Endothelial cell of umbilical vein (primary cell): ENCODE measurements around the gene TSC22D1. TPM values are rescaled to one million over a fixed set of nuclear protein-coding genes. Genes with fewer than 3 reads are reported as not detected.

Experiments
- BruUV-seq: library from RNA; stranded (reverse); fragments of 400-500 nt; replicated peaks from 2 replicates; lab custom pipeline; 2021; lab: Mats Ljungman, UMichigan
- CTCF ChIA-PET: fragments of 300-600, 350-600 bp; sonication (Branson Sonifier 250); formaldehyde crosslinking; loops from one replicate; lab custom pipeline; 2021; ENCODE audit warnings: antibody characterized with exemption, inconsistent platforms; lab: Charles Lee
- POLR2A ChIA-PET: fragments of 300-600, 350-600 bp; sonication (Branson Sonifier 250); formaldehyde crosslinking; loops from one replicate; lab custom pipeline; 2021; ENCODE audit warnings: antibody characterized with exemption, inconsistent platforms; lab: Charles Lee
- DNase-seq: peaks from one replicate; pipeline ENCODE4 v3.0.0-alpha.2; 2011; ENCODE audit warnings: low read depth, low spot score
- FAIRE-seq: peaks from 2 replicates; lab custom pipeline; 2011; peaks lifted over from hg19 to GRCh38; lab: Jason Lieb, UNC
- H2AFZ ChIP-seq: 2 replicates; pipeline ENCODE4 v1.6.0; 2012; ENCODE audit warnings: low read depth, low read length, control low read depth, inconsistent platforms
- H3K27ac ChIP-seq: 2 replicates; pipeline ENCODE4 v1.5.1; 2011; ENCODE audit warnings: low read depth, mild to moderate bottlenecking, control low read depth, low read length, moderate library complexity; ENCODE audit not compliant: insufficient read depth
- H3K27me3 ChIP-seq, 2 experiments: 2 replicates each; pipeline versions ENCODE4 v1.6.0 to v1.6.1; 2011; ENCODE audit warnings: low read length in 2 of 2, mixed read lengths in 1 of 2; ENCODE audit not compliant: control insufficient read depth in 2 of 2, insufficient read depth in 2 of 2
- H3K36me3 ChIP-seq, 2 experiments: 2 replicates in 1 of 2; 3 replicates in 1 of 2; pipeline ENCODE4 v1.5.1; 2011; ENCODE audit warnings: low read length in 2 of 2, mild to moderate bottlenecking in 1 of 2, moderate library complexity in 1 of 2; ENCODE audit not compliant: control insufficient read depth in 2 of 2, insufficient read depth in 2 of 2; ENCODE audit errors: extremely low read depth in 1 of 2
- H3K4me1 ChIP-seq: 3 replicates; pipeline ENCODE4 v1.5.1; 2011; ENCODE audit warnings: mild to moderate bottlenecking, low read length; ENCODE audit not compliant: control insufficient read depth, insufficient read depth; ENCODE audit errors: extremely low read depth
- H3K4me2 ChIP-seq: 2 replicates; pipeline ENCODE4 v1.6.1; 2011; ENCODE audit warnings: low read length, control low read depth, mixed read lengths; ENCODE audit not compliant: insufficient read depth
- H3K4me3 ChIP-seq, 3 experiments: fragments of 200-600 bp in 1 of 3; sonication (generic), shearing (Covaris generic) in 1 of 3; replicated peaks in 1 of 3; 2 replicates each; pipeline ENCODE4 v1.5.1; 2011 to 2016; ENCODE audit warnings: control low read depth in 3 of 3, low read length in 3 of 3, mild to moderate bottlenecking in 2 of 3, inconsistent platforms in 1 of 3, low read depth in 1 of 3, moderate library complexity in 1 of 3; ENCODE audit not compliant: insufficient read depth in 1 of 3
- H3K79me2 ChIP-seq: 2 replicates; pipeline ENCODE4 v1.6.0; 2012; ENCODE audit warnings: low read length, inconsistent platforms; ENCODE audit not compliant: control insufficient read depth, insufficient read depth
- H3K9ac ChIP-seq: replicated peaks from 2 replicates; pipeline ENCODE3; 2011; ENCODE audit warnings: low read length, control low read depth; ENCODE audit not compliant: insufficient read depth; ENCODE audit errors: extremely low read depth
- H3K9me1 ChIP-seq: replicated peaks from 3 replicates; pipeline ENCODE4 v1.6.0; 2011; ENCODE audit warnings: mild to moderate bottlenecking, low read length; ENCODE audit not compliant: control insufficient read depth, insufficient read depth; ENCODE audit errors: extremely low read depth
- H3K9me3 ChIP-seq: replicated peaks from 2 replicates; pipeline ENCODE4 v1.5.1; 2012; ENCODE audit warnings: low read length, inconsistent platforms; ENCODE audit not compliant: control insufficient read depth, insufficient read depth
- H4K20me1 ChIP-seq: replicated peaks from 2 replicates; pipeline ENCODE3; 2011; ENCODE audit warnings: mild to moderate bottlenecking, low read length; ENCODE audit not compliant: control insufficient read depth, insufficient read depth; ENCODE audit errors: extremely low read depth
- EZH2 ChIP-seq: IDR thresholded peaks from 2 replicates; pipeline ENCODE4 v1.6.1; 2012; ENCODE audit warnings: borderline replicate concordance, low read depth, mild to moderate bottlenecking, moderate library complexity, low read length, inconsistent platforms; ENCODE audit not compliant: severe bottlenecking
- FOS ChIP-seq: IDR thresholded peaks from 2 replicates; pipeline ENCODE4 v1.6.1; 2011; ENCODE audit warnings: mild to moderate bottlenecking, low read length, moderate library complexity, borderline replicate concordance; ENCODE audit not compliant: insufficient read depth
- GATA2 ChIP-seq: IDR thresholded peaks from 2 replicates; pipeline ENCODE4 v1.7.0; 2011; ENCODE audit warnings: low read depth, mild to moderate bottlenecking, moderate library complexity, mixed read lengths, low read length; ENCODE audit not compliant: insufficient read length, insufficient read depth
- JUN ChIP-seq: IDR thresholded peaks from 2 replicates; pipeline ENCODE4 v1.6.1; 2011; ENCODE audit warnings: borderline replicate concordance, low read depth; ENCODE audit not compliant: insufficient read length, insufficient read depth
- MYC ChIP-seq: IDR thresholded peaks from one replicate; pipeline ENCODE4 v1.6.1; 2011; ENCODE audit warnings: mild to moderate bottlenecking, low read depth, low read length
- POLR2A ChIP-seq: IDR thresholded peaks from 2 replicates; pipeline ENCODE4 v1.6.1; 2012; ENCODE audit warnings: low read depth, mild to moderate bottlenecking, control low read depth, low read length
- POLR2AphosphoS5 ChIP-seq: IDR thresholded peaks from 2 replicates; pipeline ENCODE4 v1.6.1; 2012; ENCODE audit warnings: low read depth, mild to moderate bottlenecking, control low read depth, low read length, moderate library complexity; ENCODE audit not compliant: insufficient read depth
- dilution Hi-C: fragments of 300-500 bp; cut with MboI; formaldehyde crosslinking; loops from one replicate; pipeline ENCODE4 v1.15.0; 2019; ENCODE audit warnings: low sequenced_read_pairs; ENCODE audit not compliant: extremely low pct_ligation_motif_present
- intact Hi-C: fragments of 100-400 bp; cut with micrococcal nuclease; formaldehyde crosslinking; loops from one replicate; pipeline ENCODE4 v1.10.0; 2022
- polyA plus RNA-seq, 4 experiments: library from polyadenylated mRNA; depleted of rRNA in 3 of 4; stranded (reverse) in 3 of 4; unstranded in 1 of 4; fragments of >200 nt; gene quantifications; 2 replicates each; pipeline versions ENCODE4 v1.2.1 to v1.2.3, GENCODE V29; 2011 to 2012; ENCODE audit warnings: missing spikeins in 1 of 4
- total RNA-seq: library from RNA; stranded (reverse); gene quantifications from 2 replicates; pipeline ENCODE4 v1.2.3, GENCODE V29; 2021
- TF ChIP-seq, protein P1 (sequence below), 2 donors: IDR thresholded peaks; 1 replicate in 1 of 2; 2 replicates in 1 of 2; pipeline ENCODE4 v1.5.1; 2011; ENCODE audit warnings: low read length in 2 of 2, mild to moderate bottlenecking in 2 of 2, moderate library complexity in 2 of 2, control low read depth in 1 of 2, inconsistent platforms in 1 of 2, low read depth in 1 of 2; ENCODE audit not compliant: insufficient read depth in 1 of 2; ENCODE audit errors: extremely low read depth in 1 of 2
- TF ChIP-seq, protein P2 (sequence below): IDR thresholded peaks from 2 replicates; pipeline ENCODE4 v1.6.1; 2011; ENCODE audit not compliant: insufficient read depth, insufficient read length

Gene TSC22D1
- total and polyA plus RNA-seq, 2 donors (not counting 3 experiments of a cell fraction or from before 2014, with no cell fraction given): 47.7 to 51.8 TPM

DNA sequence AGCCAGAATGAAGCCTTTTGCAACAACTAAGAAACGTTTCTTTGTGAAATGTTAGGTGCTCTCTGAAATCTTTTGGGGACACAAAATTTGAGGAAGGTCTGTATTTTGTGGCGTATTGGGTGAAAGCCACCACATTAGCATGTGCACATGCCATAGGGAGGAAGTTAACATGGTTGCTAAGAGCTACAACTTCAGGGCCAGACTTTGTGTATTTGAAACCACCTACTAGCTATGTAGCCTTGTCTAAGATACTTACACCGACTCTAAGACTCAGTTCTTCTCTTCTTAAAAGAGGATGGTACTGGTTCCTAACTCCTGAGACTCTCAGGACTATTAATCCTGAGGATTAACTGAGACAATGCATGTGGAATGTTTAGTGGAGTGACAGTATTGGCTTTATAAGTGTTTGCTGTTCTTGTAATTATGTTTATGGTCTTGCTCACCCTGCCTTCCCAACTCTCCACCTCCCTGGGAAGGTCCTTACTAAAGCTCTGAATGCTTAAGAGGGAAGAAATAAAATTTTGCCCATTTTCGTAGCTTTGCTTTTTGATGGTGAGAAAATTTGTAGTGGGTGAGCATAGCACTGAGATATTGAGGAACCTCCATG, 187.0 kb downstream of the TSC22D1 start:
- no peaks in the 10 kb centered on the region for H4K20me1 ChIP-seq
- no peak overlapping the region for H3K4me3 ChIP-seq
- FAIRE-seq (no peak), DNase-seq (no peak)
- H3K9ac ChIP-seq: no peak overlapping the region
- H3K36me3 ChIP-seq: no peaks in the 10 kb centered on the region
- no peaks in the 10 kb centered on the region for H3K9me1 ChIP-seq
- dilution Hi-C loops (no loop called here), intact Hi-C loops (no loop called here)
- H3K27me3 ChIP-seq: no peaks in the 10 kb centered on the region
- BruUV-seq: no TSS peak
- TF ChIP-seq, protein P1, sequence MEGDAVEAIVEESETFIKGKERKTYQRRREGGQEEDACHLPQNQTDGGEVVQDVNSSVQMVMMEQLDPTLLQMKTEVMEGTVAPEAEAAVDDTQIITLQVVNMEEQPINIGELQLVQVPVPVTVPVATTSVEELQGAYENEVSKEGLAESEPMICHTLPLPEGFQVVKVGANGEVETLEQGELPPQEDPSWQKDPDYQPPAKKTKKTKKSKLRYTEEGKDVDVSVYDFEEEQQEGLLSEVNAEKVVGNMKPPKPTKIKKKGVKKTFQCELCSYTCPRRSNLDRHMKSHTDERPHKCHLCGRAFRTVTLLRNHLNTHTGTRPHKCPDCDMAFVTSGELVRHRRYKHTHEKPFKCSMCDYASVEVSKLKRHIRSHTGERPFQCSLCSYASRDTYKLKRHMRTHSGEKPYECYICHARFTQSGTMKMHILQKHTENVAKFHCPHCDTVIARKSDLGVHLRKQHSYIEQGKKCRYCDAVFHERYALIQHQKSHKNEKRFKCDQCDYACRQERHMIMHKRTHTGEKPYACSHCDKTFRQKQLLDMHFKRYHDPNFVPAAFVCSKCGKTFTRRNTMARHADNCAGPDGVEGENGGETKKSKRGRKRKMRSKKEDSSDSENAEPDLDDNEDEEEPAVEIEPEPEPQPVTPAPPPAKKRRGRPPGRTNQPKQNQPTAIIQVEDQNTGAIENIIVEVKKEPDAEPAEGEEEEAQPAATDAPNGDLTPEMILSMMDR (IDR thresholded peaks at IDR 0.05; ENCODE audit: extremely low read depth in 1 of 2, insufficient read depth in 1 of 2, low read depth in 1 of 2, low read length in 2 of 2): no peak
- no peak for TF ChIP-seq GATA2
- no peak for TF ChIP-seq FOS
- no peak for TF ChIP-seq MYC
- no peak for TF ChIP-seq JUN
- no peak for TF ChIP-seq EZH2
- no peak for TF ChIP-seq POLR2A
- TF ChIP-seq POLR2AphosphoS5: no peak
- TF ChIP-seq, protein P2, sequence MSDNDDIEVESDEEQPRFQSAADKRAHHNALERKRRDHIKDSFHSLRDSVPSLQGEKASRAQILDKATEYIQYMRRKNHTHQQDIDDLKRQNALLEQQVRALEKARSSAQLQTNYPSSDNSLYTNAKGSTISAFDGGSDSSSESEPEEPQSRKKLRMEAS: no peak
- no peak overlapping the region for H2AFZ ChIP-seq
- no peaks in the 10 kb centered on the region for H3K4me1 ChIP-seq
- H3K79me2 ChIP-seq: no peaks in the 10 kb centered on the region
- POLR2A ChIA-PET: no interaction called here
- CTCF ChIA-PET: interaction anchor here (1.0 to 1.2 kb wide), 2 partner anchors 19 to 24 kb away, joined by 3 to 4 read pairs; no protein-coding TSS in a partner anchor
- no peak overlapping the region for H3K4me2 ChIP-seq
- H3K9me3 ChIP-seq: no peaks in the 10 kb centered on the region
- no peak overlapping the region for H3K27ac ChIP-seq
